GM19328 (cell line): ENCODE data around the gene RGSL1.
A peak's percentile ranks its signal among the peaks of the same experiment; 100 is the strongest.

Experiments used
- ATAC-seq: cut with Tn5 transposase; IDR thresholded peaks from one replicate; pipeline ENCODE4 v1.9.1; 2021; ENCODE audit warnings: mild to moderate bottlenecking, moderate library complexity; ENCODE audit not compliant: unreplicated experiment

RGSL1 gene

DNA sequence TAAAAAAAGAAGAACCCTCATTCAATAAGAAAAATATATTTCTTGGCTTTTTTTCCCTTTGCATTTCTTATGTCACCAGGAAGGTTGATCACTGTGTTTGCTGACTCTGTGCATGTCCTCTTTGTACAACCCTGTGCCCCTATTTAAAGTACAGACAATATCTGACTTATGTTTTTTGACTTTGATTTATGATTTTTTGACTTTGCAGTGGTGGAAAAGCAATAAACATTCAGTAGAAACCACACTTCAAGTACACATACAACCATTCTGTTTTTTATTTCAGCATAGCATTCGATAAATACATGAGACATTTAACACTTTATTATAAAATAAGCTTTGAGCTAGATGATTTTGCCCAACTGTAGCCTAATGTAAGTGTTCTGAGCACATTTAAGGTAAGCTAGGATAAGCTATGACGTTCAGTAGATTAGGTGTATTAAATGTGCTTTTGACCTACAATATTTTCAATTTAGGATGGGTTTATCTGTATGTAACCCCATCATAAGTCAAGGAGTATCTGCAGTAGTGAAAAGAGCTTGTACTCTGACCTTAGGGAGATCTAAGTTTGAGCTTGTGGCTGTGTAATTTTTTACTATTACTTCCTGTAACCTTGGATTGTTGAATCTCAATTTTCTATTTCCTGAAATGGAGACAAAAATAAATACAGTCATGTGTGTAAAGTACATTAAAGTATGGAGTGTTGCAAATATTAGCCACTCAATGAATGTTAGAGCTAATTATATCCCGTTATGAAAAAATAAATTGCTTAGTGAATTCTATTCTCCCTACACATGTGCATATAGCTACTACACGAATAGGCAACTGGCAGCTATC is 137.9 kb downstream of the RGSL1 start:
- peak; percentile 9 for ATAC-seq

DNA sequence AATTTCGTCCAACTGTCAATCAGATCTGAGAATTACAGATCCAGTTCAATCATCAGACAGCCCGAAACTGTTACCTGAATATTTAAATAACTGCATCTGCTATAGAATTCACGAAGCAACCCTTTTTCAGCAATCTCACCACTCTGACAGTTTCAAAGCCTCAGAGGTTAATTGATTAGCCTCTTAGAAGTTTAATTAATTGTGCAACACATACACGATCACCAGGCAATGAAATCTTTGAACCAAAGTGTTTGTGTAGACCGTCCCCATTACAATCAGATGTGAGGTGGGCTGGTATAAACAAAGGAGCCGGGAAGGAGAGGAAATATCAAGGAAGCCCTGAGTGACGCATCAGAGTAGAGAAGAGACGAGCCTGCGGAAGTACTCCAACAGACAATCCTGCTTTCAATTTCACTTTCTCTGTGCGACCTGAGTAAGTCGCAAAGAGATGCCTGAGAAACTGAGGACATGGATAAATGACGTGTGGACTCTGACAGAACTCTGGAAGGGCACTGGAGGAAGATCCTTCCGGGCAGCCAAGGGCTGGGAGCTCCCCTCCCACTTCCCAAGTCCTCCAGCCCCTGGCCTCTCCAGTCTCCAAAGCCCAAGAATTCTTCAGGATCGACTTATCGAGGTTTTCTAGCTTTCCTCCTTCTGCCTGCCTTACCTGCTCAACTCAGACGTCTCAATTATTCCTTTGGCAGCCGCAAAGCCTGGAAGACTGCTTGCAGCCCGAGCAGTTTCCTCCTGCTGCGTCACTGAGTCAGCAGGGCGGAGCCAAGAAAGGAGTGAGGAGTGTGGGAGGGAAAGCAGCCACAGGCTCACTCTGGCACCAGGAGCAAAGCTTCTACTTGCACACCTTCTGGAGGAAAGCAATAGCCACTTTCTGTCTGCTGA is 138.8 kb downstream of the RGSL1 start, which contains the start of gene RNASEL:
TSS of gene RNASEL (minus strand) at position 757 of the 897 bp plus-strand sequence. CDS start 2,450 bp downstream, outside the sequence.
- ATAC-seq: peak; percentile 74

DNA sequence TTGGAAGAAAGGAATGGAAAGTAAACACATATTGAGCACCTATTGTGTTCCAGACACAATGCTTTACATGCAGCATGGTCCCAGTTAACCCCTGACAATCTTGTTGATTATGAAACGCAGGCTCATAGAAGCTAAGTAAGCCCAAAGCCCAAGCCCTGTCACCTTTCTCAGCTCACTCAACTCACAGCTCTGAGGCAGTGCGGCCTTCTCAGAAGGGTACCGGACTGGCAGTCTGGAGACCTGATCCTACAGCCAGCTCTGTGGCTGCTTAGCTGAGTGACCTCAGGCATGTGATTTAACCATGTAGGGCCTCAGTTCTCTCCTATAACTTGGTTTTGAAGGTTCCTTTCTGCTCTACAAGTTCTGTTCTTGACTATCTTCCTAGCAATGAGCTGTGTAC is 139.6 kb downstream of the RGSL1 start:
- ATAC-seq: no peak

GRCh38 chr1:182589931-182590330 is 140.0 kb downstream of the RGSL1 start:
- ATAC-seq: no peak

- no peak for ATAC-seq
Measured at GRCh38 chr1:182595641-182596240, 145.8 kb downstream of the RGSL1 start.

- ATAC-seq: no peak
Measured at GRCh38 chr1:182596934-182597333, 147.0 kb downstream of the RGSL1 start.

GRCh38 chr1:182598296-182598695 is 148.3 kb downstream of the RGSL1 start:
- ATAC-seq: no peak

- no peak for ATAC-seq
Measured at GRCh38 chr1:182599339-182599738, 149.4 kb downstream of the RGSL1 start.

DNA sequence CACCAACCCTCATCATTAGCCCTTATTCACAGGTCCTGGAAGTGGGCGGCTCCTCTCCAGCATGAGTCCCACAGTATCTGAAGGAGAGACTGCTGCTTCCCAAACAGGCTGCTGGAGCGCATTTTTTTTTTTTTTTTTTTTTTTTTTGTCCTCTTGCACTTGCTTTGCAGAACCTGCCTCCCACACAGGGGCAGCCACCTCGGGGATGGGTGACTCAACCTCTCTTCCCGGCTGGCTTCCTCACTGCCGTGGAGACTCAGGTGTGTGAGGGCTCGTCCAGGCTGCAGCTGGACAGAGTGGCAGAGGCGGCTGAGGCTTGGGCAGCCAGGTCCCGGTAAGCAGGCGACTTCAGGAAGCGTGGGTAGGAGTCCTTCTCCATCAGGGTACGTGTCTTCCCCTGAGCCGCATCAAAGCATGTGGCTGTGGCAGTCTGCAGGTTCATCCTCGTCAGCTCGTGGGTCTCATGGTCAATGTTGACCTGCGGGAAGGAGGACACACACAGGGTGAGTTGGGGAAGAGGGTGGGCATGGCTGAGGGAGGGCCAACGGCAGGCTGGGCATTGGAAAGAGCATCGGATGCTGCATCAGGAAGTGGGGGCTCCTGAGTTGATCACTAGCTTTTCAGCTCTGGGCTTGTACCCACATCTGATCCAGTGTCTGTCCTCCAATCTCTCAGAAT is 150.2 kb downstream of the RGSL1 start:
- ATAC-seq: no peak

DNA sequence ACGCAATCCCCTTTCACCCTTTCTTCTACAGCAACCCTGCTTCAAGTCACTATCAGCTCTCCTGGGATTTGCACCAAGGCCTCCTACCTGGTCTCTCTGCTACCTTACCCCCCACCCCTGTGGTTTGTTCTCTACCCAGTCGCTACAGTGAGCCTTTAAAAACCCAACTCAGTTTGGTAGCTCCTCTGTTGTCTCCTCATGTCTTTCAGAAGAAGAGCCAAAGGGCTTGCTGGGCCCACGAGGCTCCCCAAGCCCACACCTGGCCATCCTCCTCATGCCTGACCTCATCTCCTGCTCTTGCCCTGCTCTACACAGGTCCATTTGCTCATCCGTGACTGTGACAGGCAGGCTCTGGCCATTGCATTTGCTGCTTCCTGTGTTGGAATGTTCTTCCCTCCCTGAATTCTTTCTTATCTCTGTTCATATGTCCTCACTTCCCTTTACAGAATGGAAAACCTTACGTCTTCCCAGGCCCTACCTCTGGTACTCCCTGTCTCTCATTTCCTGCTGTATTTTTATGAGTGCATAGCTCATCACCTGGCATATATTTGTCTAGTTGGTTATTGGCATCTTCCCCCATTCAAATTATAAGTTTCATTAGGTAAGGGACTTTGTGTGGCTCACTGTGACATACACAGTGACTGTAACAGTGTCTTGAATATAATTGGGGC is 150.9 kb downstream of the RGSL1 start:
- no peak for ATAC-seq

DNA sequence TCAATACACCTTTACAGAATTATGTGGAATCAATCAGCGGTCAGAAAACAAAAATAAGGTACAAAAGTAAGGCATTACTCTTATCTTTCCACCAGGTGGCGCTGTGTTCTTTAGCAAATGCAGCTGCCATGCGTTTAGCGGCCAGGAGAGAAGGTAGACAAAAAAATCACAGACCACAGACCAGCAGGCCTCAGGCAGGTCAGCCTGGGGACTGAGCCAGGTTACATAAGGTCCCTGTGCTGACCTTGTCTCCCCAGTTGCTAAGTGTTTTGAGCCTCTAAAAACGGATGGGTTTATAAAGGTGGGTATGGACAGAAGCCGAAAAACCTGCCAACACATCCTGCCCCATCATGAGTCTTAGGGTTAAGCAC is 151.5 kb downstream of the RGSL1 start:
- no peak for ATAC-seq

DNA sequence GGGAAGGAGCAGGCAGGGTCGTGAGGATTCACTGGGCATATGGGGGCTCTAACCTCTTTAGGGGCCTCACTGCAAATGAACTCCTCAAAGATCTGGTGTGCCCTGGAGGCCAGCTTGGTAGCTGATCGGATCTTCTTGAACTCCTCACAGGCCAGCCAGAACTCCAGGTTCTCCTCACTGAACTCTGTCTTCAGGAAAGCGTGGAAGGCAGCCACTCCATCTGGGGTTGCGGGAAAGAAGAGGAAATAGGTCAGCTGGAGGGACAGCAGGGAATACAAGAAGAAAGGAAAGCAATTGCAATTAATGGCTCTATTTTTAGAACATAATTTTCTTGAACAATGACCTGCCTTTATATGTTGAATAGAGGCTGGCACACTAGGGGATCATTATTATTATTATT is 152.0 kb downstream of the RGSL1 start:
- ATAC-seq: no peak

DNA sequence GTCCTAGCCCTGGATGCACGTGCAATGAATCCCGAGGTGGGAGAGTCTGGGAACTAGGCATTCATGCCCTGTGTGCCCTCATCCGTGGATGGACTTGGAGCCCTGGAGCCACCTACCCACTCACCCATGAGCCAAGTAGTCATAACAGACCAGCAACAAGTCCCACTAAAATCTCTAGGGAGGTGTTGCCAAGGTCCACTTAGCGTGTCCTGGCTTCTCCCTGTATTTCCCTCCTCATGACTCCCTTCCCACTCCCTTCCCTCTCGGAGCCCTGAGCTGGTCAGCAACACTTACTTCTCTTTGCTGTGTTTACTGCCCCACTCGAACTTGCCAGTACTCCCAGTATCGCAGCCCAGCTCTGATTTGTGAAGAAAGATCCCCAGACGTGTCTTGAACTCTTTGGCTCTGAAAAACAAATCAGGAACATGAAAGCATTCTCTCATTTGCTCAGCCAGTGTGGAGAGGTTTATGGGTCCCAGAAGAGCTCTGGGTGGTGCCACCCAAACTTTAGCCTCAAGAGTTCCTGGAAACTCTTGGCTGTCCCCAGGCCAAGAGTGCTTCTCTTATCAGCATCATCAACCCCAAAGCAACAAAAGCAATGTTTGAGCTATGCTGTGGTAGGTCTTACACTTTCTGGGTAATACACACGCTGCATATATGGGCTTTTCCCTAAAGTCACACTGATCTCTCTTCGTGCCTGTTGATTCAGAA is 153.1 kb downstream of the RGSL1 start:
- ATAC-seq: no peak

DNA sequence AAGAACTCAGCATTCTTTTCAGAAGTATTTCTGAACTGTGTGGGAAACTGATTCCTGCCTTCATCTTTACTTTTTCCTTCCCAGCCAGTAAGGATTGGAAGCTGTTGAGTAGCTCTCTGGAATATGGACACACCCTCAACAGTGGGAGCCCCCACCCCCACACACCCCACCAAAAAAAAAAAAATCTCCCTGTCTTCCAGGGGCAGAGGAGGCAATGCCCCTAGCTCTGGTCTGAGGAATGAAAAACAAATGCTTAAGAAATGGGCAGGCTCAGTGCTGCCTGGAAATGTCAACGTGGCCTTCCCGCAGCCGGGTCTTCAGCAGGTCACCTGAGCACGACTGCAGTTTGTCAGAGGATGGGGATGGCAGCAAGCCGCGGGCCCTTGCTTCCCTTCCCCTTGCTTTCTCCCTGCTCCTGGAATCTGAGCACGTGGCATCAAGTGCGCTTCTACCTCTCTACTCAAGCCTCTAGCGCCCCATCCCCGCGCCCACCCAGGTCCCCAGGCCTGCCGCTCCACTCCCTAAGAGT is 153.8 kb downstream of the RGSL1 start:
- no peak for ATAC-seq

DNA sequence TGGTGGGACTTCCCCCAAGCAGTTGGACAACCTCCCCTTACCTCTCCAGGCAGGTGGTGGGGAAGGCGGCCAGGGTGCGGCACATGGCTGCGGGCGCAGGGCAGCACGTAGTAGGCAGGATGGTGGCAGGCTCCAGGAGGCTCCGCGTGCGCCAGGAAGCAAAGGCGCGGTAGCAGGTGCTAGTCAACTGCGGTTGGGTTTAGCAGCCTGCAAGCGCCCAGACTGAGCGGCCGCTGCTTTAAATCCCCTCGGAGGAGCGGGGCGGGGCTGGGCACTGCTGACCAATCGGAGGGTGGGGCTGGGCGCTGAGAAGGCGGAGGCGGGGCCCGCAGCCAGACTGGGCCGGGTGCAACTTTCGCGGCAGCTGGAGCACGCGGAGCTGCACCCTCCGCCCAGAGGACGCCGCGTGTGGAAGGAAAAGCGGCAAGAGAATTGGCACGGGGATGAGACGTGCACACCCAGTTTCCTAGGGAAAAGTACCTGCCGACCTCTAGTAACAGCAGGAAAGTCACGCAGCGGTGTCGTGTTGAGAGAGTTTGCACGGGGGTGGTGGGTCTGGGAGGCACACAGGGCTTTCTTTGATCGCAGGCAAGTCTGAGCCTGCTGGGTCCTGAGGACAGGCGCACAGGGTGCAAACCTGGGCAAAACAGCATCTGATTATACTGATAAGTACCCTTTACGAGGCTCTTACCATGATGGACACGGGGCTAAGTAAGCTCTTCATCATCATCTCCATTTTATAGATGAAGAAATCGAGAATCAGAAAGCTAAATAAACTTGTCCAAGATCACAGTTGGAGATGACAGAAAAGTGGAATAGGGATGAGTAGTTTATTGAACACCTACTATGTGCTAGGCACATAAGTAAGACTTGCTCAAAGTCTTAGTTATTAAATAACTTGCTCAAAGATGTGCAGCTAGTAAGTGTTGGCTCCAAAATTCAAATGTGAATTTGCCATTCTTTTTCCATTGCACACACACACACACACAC is 154.5 kb downstream of the RGSL1 start, which contains the start of gene RGS16:
TSS of gene RGS16 (minus strand) at position 215 of the 990 bp plus-strand sequence. CDS start at position 85, 130 bp downstream.
- ATAC-seq: peak; percentile 92

DNA sequence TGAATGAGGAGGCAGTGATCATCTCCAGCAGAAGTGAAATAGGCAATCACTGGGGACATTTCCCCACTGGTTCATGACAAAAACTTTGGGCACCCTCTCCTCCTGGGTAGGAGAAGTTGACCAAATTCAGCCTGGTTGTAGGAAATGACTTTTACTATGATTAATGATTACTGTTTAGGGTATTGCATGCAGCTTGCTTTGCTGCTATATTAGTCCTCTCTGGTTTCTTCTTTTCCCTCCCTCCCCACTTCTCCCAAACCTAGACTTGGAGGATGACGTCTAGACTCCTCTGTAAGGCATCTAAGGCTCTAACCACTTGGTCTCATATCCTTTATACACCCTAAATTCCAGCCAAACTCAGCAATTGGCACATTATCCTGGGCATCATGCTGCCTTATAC is 157.6 kb downstream of the RGSL1 start:
- ATAC-seq: no peak

GRCh38 chr1:182608236-182608635 is 158.3 kb downstream of the RGSL1 start:
- ATAC-seq: no peak
